ENCODE results near the gene INTS2.

Gene INTS2

DNA sequence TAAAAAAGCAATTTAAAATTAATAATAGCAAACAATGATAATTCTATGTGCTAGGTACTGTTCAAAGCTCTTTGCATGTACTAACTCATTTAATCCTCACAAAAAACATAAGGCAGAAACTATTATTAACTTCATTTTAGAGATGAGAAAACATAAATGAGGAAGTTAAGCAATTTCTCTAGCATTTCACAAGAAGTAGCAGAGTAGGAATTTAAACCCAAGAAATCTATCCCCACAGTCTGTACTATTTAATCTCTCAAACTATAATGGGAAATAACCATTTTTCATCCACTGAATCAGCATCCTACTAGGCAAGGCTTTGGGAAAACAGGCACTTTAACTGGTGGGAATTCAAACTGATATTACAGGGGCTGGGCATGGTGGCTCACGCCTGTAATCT lies 42.2 kb upstream of the INTS2 start:
- TF ChIP-seq POLR2AphosphoS5 (IDR thresholded peaks at IDR 0.05; ENCODE audit: low read depth) (no peak), SPI1 (IDR thresholded peaks at IDR 0.05; ENCODE audit: borderline replicate concordance, low read depth) (no peak; the same call in 1 of the 2 replicates), GABPA (IDR thresholded peaks at IDR 0.05; ENCODE audit: low read depth) (no peak)
- TF ChIP-seq, protein P1, sequence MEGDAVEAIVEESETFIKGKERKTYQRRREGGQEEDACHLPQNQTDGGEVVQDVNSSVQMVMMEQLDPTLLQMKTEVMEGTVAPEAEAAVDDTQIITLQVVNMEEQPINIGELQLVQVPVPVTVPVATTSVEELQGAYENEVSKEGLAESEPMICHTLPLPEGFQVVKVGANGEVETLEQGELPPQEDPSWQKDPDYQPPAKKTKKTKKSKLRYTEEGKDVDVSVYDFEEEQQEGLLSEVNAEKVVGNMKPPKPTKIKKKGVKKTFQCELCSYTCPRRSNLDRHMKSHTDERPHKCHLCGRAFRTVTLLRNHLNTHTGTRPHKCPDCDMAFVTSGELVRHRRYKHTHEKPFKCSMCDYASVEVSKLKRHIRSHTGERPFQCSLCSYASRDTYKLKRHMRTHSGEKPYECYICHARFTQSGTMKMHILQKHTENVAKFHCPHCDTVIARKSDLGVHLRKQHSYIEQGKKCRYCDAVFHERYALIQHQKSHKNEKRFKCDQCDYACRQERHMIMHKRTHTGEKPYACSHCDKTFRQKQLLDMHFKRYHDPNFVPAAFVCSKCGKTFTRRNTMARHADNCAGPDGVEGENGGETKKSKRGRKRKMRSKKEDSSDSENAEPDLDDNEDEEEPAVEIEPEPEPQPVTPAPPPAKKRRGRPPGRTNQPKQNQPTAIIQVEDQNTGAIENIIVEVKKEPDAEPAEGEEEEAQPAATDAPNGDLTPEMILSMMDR (IDR thresholded peaks at IDR 0.05; ENCODE audit: insufficient read depth, low read length), result no peak
- TF ChIP-seq, protein P2, sequence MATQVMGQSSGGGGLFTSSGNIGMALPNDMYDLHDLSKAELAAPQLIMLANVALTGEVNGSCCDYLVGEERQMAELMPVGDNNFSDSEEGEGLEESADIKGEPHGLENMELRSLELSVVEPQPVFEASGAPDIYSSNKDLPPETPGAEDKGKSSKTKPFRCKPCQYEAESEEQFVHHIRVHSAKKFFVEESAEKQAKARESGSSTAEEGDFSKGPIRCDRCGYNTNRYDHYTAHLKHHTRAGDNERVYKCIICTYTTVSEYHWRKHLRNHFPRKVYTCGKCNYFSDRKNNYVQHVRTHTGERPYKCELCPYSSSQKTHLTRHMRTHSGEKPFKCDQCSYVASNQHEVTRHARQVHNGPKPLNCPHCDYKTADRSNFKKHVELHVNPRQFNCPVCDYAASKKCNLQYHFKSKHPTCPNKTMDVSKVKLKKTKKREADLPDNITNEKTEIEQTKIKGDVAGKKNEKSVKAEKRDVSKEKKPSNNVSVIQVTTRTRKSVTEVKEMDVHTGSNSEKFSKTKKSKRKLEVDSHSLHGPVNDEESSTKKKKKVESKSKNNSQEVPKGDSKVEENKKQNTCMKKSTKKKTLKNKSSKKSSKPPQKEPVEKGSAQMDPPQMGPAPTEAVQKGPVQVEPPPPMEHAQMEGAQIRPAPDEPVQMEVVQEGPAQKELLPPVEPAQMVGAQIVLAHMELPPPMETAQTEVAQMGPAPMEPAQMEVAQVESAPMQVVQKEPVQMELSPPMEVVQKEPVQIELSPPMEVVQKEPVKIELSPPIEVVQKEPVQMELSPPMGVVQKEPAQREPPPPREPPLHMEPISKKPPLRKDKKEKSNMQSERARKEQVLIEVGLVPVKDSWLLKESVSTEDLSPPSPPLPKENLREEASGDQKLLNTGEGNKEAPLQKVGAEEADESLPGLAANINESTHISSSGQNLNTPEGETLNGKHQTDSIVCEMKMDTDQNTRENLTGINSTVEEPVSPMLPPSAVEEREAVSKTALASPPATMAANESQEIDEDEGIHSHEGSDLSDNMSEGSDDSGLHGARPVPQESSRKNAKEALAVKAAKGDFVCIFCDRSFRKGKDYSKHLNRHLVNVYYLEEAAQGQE (IDR thresholded peaks at IDR 0.05; ENCODE audit: insufficient replicate concordance, low read depth), result no peak
- DNase-seq (ENCODE audit: low read depth in 1 of 2, low spot score in 1 of 2), result peak in 1 of 2 experiments; percentile 20
- no peaks in the 10 kb centered on the region for H3K27me3 ChIP-seq (ENCODE audit: insufficient read depth, poor library complexity, severe bottlenecking)

DNA sequence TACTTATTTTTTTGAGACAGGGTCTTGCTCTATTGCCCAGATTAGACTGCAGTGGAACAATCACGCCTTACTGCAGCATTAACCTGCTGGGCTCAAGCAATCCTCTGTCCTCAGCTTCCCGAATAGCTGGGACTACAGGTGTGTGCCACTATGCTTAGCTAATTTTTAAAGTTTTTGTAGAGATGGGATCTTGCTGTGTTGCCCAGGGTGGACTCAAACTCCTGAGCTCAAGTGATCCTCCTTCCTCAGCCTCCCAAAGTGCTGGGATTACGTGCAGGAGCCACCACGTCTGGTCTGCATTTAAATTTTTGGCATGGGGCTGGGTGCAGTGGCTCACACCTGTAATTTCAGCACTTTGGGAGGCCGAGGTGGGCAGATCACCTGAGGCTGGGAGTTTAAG lies 41.0 kb upstream of the INTS2 start:
- no peak overlapping the region for H3K27ac ChIP-seq (replicated peaks)
- no peak overlapping the region for H3K4me3 ChIP-seq (replicated peaks; ENCODE audit: insufficient read depth, low read length)
- no peaks in the 10 kb centered on the region for H3K27me3 ChIP-seq (ENCODE audit: insufficient read depth, poor library complexity, severe bottlenecking)
- TF ChIP-seq, protein P1 (IDR thresholded peaks at IDR 0.05; ENCODE audit: insufficient read depth, low read length), result no peak
- no peak for TF ChIP-seq GABPA (IDR thresholded peaks at IDR 0.05; ENCODE audit: low read depth)
- TF ChIP-seq, protein P2 (IDR thresholded peaks at IDR 0.05; ENCODE audit: insufficient replicate concordance, low read depth), result no peak
- no peak for TF ChIP-seq POLR2AphosphoS5 (IDR thresholded peaks at IDR 0.05; ENCODE audit: low read depth)
- no peak for TF ChIP-seq SPI1 (IDR thresholded peaks at IDR 0.05; ENCODE audit: borderline replicate concordance, low read depth)
- no peak for DNase-seq (ENCODE audit: low read depth in 1 of 2, low spot score in 1 of 2)

More for the DNA sequence above, 42.2 kb upstream of the INTS2 start:
- peak overlapping the region; percentile 26; the same call in 1 of the 2 replicates for H3K27ac ChIP-seq (replicated peaks)
- H3K4me3 ChIP-seq (replicated peaks; ENCODE audit: insufficient read depth, low read length), result no peak overlapping the region

DNA sequence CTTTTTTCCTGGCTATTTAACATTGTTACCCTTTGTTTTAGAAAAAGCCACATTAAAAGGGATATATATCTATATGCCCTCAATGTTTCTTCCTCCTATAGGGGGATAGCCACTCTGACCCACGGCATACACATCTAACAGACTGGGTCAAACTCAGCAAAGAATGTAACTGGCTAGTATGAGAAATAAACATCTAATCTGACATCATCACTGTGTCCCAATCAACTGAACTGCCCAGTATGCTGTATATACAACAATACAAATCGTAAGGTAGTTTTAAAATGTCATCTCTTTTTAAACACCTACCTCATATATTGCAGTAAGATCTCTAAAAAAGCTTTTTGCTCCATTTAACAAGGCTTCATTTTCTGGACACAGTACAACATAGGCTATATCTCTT lies 39.9 kb upstream of the INTS2 start:
- no peaks in the 10 kb centered on the region for H3K27me3 ChIP-seq (ENCODE audit: insufficient read depth, poor library complexity, severe bottlenecking)
- TF ChIP-seq POLR2AphosphoS5 (IDR thresholded peaks at IDR 0.05; ENCODE audit: low read depth), result no peak
- DNase-seq (ENCODE audit: low read depth in 1 of 2, low spot score in 1 of 2), result no peak
- no peak overlapping the region for H3K27ac ChIP-seq (replicated peaks)
- no peak overlapping the region for H3K4me3 ChIP-seq (replicated peaks; ENCODE audit: insufficient read depth, low read length)

DNA sequence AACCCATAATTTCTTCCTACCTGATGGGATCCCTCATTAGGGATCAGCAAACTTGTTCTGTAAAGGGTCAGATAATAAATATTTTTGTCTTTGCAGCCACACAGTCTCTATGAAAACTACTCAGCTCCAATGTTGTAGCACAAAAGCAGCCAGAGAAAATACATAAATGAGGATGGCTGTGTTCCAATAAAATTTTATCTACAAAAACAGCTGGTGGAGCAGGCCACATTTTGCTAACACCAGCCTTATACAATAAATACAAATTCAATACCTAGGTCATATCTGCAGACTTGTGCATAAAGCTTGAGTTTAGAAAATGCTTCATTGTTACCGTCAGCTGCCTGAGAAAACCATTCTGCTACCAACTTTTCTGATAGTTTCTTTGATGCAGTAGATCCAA lies 38.4 kb upstream of the INTS2 start:
- no peak overlapping the region for H3K27ac ChIP-seq (replicated peaks)
- no peaks in the 10 kb centered on the region for H3K27me3 ChIP-seq (ENCODE audit: insufficient read depth, poor library complexity, severe bottlenecking)
- H3K4me3 ChIP-seq (replicated peaks; ENCODE audit: insufficient read depth, low read length), result no peak overlapping the region

More for the DNA sequence above, 38.4 kb upstream of the INTS2 start:
- DNase-seq (ENCODE audit: low read depth in 1 of 2, low spot score in 1 of 2), result no peak
- TF ChIP-seq, protein P2 (IDR thresholded peaks at IDR 0.05; ENCODE audit: insufficient replicate concordance, low read depth), result no peak
- TF ChIP-seq POLR2AphosphoS5 (IDR thresholded peaks at IDR 0.05; ENCODE audit: low read depth) (no peak), GABPA (IDR thresholded peaks at IDR 0.05; ENCODE audit: low read depth) (no peak), SPI1 (IDR thresholded peaks at IDR 0.05; ENCODE audit: borderline replicate concordance, low read depth) (no peak)
- TF ChIP-seq, protein P1 (IDR thresholded peaks at IDR 0.05; ENCODE audit: insufficient read depth, low read length), result no peak
